ENCODE data around the gene S100A3.
A peak's percentile ranks its signal among the peaks of the same experiment; 100 is the strongest.
"Not testable (repeated sequence)": the region's sequence is repeated elsewhere in the genome, so short reads cannot be mapped to it uniquely, and the experiment has no call there.

Gene S100A3

DNA sequence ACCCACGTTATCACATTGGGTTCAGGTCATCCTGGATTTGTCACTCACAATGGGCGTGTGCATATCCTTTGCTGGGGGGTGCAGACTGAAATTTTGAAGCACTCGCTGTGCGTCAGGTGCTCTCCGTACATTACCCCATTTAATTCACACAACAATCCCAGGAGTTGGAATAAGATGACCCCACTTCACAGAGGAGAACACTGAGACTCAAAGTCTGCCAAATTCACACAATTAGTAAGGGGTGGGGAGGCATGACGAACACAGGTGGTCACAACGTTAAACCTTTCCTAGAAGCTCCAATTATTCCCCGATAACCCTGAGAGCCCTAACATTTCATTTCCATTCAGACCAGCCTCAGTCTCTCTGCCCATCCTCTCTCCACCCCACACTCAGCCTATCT lies 20.4 kb upstream of the S100A3 start:
- Histone ChIP-seq H3K27ac (ENCODE audit: low read depth, low read length) (no peak overlapping the region), H3K27me3 (ENCODE audit: control insufficient read depth, insufficient read depth, low read length) (no peaks in the 10 kb centered on the region), H3K4me1 (ENCODE audit: control insufficient read depth, insufficient read depth, low read length) (peaks cover 36% of the 10 kb centered on the region), H3K9me3 (ENCODE audit: control insufficient read depth, insufficient read depth, low read depth, low read length) (peaks cover 5% of the 10 kb centered on the region), H3K4me3 (ENCODE audit: low read depth, low read length) (no peak overlapping the region), H3K9ac (ENCODE audit: low read length) (no peak overlapping the region), H3K36me3 (ENCODE audit: control insufficient read depth, insufficient read depth, low read length) (no peaks in the 10 kb centered on the region)

DNA sequence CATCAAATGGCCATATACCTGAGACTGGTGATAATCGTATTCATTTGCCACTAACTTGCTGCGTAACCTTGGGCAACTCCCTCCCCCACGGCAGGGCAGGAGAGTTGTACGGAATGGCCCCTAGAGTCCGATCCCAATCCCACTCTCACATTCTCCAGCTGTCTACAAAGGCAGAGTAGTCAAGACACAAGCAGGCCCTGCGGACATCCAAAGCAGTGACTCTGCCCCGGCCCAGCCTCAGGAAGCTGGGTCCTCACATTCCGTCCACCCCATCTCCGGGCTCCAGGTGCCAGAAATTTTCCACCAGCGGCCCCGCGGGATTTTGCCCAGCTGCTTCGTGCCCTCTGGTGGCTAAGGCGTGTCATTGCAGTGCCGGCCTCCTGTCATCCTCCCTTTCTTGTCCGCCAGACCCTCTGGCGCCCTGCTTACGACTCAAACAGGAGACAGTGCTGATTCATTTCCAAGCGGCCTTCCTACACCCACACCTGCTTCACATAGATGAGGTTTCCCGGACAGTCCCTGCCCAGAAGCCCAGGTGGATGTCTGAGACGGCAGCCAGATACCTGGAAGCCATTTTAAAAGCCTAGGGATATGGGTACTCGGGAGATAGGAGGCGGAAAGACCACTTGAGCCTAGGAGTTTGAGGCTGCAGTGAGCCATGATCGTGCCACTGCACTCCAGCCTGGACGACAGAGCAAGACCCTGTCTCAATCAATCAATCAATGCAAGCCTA lies 19.5 kb upstream of the S100A3 start:
- peaks cover 2% of the 10 kb centered on the region; the same call in 1 of the 2 replicates for H3K9me3 ChIP-seq (ENCODE audit: control insufficient read depth, insufficient read depth, low read depth, low read length)
- no peaks in the 10 kb centered on the region for H3K36me3 ChIP-seq (ENCODE audit: control insufficient read depth, insufficient read depth, low read length)
- H3K4me3 ChIP-seq (ENCODE audit: low read depth, low read length): peak overlapping the region; percentile 42
- peak overlapping the region; percentile 38; the same call in 1 of the 2 replicates for H3K27ac ChIP-seq (ENCODE audit: low read depth, low read length)
- H3K9ac ChIP-seq (ENCODE audit: low read length): peak overlapping the region; percentile 75
- peaks cover 43% of the 10 kb centered on the region for H3K4me1 ChIP-seq (ENCODE audit: control insufficient read depth, insufficient read depth, low read length)
- no peaks in the 10 kb centered on the region for H3K27me3 ChIP-seq (ENCODE audit: control insufficient read depth, insufficient read depth, low read length)

DNA sequence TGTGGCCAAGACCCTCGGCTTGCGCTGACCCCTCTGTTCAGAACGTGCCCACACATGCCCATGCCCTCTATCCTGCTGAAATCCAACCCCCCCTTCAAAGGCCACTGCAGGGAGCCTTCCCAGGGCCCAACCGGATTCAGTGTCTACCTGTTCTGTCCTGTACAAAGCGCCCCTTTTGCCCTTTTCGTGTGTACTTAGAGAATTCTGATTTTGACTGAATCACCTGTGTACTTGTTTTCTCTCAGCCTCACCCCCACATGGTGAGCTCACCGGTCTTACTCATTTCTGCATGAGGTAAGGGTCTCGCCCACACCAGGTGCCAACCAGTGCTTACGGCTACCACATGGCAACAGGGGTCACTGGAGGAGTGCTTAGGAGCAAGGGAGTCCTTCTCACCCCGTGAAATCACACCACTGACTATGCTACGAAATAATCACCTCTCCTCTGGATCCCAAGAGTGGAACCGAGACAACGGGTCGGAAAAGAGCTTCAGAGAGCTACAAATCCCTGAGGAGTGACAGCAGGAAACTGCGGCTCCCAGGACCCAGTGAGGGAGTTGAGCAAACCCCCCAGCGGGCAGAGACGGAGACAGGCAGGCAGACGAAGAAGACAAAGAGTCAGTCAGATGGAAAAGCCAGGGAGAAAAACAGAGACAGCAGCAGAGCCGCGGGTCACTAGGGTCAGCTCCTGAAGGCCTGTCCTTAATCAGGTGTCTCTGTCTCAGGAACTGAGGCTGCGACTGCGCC lies 18.7 kb upstream of the S100A3 start:
- Histone ChIP-seq H3K4me1 (ENCODE audit: control insufficient read depth, insufficient read depth, low read length) (peaks cover 44% of the 10 kb centered on the region), H3K9me3 (ENCODE audit: control insufficient read depth, insufficient read depth, low read depth, low read length) (no peaks in the 10 kb centered on the region), H3K4me3 (ENCODE audit: low read depth, low read length) (peak overlapping the region; percentile 42), H3K27ac (ENCODE audit: low read depth, low read length) (peak overlapping the region; percentile 38; the same call in 1 of the 2 replicates), H3K27me3 (ENCODE audit: control insufficient read depth, insufficient read depth, low read length) (no peaks in the 10 kb centered on the region), H3K9ac (ENCODE audit: low read length) (peak overlapping the region; percentile 75), H3K36me3 (ENCODE audit: control insufficient read depth, insufficient read depth, low read length) (no peaks in the 10 kb centered on the region)

DNA sequence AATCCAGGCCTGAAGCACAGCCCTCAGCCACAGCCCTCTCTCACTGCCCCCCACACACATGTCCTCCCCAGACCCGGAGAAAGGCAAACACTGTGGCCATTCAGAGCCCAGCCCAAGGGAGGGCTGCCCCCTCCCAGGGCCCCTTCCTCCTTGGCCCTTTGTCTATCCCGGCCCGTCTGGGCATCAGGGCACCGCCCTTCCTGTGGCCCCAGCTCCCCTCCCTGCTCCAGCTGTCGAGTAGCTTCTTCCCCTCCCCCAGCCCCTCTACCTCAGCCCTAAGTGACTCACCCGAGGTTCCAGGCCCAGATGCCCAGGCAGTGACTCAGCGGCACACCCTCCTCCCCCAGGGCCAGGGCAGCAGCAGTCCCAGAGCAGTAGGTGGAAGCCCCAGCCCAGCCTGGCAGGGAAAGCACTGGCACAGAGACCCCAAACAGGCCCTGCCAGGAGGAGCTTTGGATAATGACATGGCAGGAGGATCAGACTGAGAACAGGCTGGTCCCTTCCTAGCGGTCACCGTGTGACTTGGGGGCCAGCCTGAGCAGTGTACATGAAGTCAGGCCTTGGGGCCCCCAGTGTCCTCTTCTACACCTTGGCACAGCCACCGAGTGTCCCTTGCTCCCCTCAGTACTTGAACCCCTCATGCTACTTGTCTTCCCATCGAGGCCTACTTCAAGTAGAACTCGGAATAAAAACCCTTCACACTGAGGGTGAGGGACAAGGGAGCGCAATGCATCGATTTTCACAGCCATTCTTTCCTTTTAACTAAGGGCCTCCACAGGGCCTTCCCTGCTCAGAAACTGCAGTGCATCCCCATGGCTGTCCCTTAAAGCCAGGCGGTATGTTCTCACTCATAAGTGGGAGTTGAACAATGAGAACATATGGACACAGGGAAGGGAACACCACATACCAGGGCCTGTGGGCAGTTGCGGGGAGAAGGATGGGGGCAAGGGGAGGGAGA lies 17.6 kb upstream of the S100A3 start:
- Histone ChIP-seq H3K4me1 (ENCODE audit: control insufficient read depth, insufficient read depth, low read length) (peaks cover 44% of the 10 kb centered on the region), H3K4me3 (ENCODE audit: low read depth, low read length) (peak overlapping the region; percentile 28; the same call in 1 of the 2 replicates), H3K27ac (ENCODE audit: low read depth, low read length) (peak overlapping the region; percentile 80; the same call in 1 of the 2 replicates), H3K27me3 (ENCODE audit: control insufficient read depth, insufficient read depth, low read length) (no peaks in the 10 kb centered on the region), H3K9me3 (ENCODE audit: control insufficient read depth, insufficient read depth, low read depth, low read length) (no peaks in the 10 kb centered on the region), H3K9ac (ENCODE audit: low read length) (peak overlapping the region; percentile 89), H3K36me3 (ENCODE audit: control insufficient read depth, insufficient read depth, low read length) (no peaks in the 10 kb centered on the region)

DNA sequence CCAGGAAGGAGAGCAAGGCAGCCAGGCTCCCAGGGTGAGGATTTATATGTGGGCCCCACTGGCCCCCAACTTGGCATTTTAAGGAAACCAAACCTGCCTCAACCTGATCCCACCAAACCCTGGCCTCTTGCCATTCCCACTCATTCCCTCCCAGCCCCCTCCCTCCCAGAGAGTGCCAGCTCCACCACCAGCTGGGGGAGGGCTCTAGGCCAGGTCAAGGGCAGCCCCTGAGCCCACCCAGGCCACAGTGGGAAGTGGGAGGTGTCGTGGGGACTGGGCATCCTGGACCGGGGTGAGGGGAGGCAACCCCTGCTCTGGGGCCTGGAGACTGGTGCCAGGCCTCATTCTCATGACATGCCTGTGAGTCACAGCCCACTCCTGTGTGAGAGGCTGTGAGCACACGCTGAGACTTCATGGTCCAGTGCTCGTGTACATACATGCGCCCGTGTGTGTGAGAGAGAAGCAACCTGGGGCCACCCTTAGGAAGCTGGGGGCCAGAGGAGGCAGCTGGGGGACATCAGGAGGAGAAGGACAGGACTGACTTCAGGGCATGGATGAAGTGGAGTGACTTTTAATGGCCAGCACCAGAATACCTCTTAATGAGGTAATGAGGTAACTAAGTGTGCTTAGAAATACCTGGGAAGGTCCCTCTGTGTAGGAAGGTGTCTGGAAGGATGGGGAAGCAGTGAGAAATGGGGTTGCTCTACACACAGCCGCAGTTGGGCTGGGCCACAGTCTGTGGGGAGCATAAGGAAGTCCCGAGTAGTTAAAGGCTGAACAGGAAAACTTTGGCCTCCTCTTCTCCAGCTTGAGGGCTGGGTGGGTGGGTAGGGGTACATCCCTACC lies 16.7 kb upstream of the S100A3 start, which contains the start of gene S100A2:
S100A2 (minus strand) TSS at position 316 of the 846 bp plus-strand sequence. CDS start 1,967 bp downstream, outside the sequence.
- Histone ChIP-seq H3K27ac (ENCODE audit: low read depth, low read length) (peak within 1 kb of the TSS; percentile 80; the same call in 1 of the 2 replicates), H3K9ac (ENCODE audit: low read length) (peak within 1 kb of the TSS; percentile 89), H3K27me3 (ENCODE audit: control insufficient read depth, insufficient read depth, low read length) (no peaks in the 10 kb centered on the region), H3K9me3 (ENCODE audit: control insufficient read depth, insufficient read depth, low read depth, low read length) (no peaks in the 10 kb centered on the region), H3K4me1 (ENCODE audit: control insufficient read depth, insufficient read depth, low read length) (peaks cover 44% of the 10 kb centered on the region), H3K4me3 (ENCODE audit: low read depth, low read length) (peak within 1 kb of the TSS; percentile 28; the same call in 1 of the 2 replicates), H3K36me3 (ENCODE audit: control insufficient read depth, insufficient read depth, low read length) (no peaks in the 10 kb centered on the region)

DNA sequence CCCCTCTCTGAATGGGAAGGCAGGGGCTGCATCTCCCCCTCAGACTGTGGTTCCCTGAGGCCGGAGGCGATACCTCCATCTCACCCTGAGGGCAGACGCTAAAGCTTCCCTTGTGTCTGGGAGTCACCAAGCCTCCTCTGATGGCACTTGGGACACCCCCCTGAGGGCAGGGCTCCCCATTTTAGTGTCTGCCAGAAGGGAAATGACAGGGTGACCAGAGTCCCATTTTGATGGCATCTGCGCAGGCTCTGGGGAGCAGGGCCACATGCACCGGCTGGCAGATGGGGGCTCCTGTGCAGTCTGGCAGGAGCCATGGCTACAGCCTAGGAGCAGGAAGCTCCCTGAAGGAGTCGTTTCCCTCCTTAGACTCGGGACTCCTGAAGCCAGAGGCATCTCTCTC lies 14.9 kb upstream of the S100A3 start:
- no peaks in the 10 kb centered on the region for H3K36me3 ChIP-seq (ENCODE audit: control insufficient read depth, insufficient read depth, low read length)
- H3K27me3 ChIP-seq (ENCODE audit: control insufficient read depth, insufficient read depth, low read length): no peaks in the 10 kb centered on the region
- no peaks in the 10 kb centered on the region for H3K9me3 ChIP-seq (ENCODE audit: control insufficient read depth, insufficient read depth, low read depth, low read length)
- no peak overlapping the region for H3K4me3 ChIP-seq (ENCODE audit: low read depth, low read length)
- no peak overlapping the region for H3K9ac ChIP-seq (ENCODE audit: low read length)
- peaks cover 43% of the 10 kb centered on the region for H3K4me1 ChIP-seq (ENCODE audit: control insufficient read depth, insufficient read depth, low read length)
- H3K27ac ChIP-seq (ENCODE audit: low read depth, low read length): no peak overlapping the region

DNA sequence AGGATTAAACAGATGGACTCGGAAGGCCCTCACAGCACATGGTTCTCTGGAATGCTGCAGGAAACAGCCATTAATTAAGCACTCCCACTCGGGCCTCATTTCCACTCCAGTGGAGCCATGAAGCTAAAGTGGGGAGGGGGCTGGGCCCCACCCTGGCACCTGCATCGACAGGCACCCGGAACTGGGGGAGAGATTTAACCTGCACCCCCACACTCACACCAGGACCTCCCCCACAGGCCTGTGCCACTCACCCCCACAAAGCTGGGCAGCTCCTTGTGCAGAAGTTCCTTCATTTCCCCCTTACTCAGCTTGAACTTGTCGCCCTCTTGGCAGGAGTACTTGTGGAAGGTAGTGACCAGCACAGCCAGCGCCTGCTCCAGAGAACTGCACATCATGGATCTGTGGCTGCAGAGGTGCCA lies 14.4 kb upstream of the S100A3 start:
- Histone ChIP-seq H3K9ac (ENCODE audit: low read length) (no peak overlapping the region), H3K27me3 (ENCODE audit: control insufficient read depth, insufficient read depth, low read length) (no peaks in the 10 kb centered on the region), H3K4me3 (ENCODE audit: low read depth, low read length) (no peak overlapping the region), H3K9me3 (ENCODE audit: control insufficient read depth, insufficient read depth, low read depth, low read length) (no peaks in the 10 kb centered on the region), H3K4me1 (ENCODE audit: control insufficient read depth, insufficient read depth, low read length) (peaks cover 39% of the 10 kb centered on the region), H3K27ac (ENCODE audit: low read depth, low read length) (no peak overlapping the region), H3K36me3 (ENCODE audit: control insufficient read depth, insufficient read depth, low read length) (no peaks in the 10 kb centered on the region)

DNA sequence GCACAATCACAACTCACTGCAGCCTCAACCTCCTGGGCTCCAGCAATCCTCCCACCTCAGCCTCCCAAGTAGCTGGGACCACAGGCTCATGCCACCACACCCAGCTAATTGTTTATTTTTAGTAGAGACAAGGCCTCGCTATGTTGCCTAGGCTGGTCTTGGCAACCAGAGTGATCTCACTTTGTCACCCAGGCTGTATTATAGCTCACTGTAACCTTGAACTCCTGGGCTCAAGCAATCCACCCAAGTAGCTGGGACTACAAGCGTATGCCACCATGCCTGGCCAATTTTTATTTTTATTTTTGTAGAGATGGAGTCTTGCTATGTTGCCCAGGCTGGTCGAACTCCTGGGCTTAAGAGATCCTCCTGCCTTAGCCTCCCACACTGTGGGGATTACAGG lies 13.0 kb upstream of the S100A3 start:
- H3K9ac ChIP-seq (ENCODE audit: low read length); H3K36me3 ChIP-seq (ENCODE audit: control insufficient read depth, insufficient read depth, low read length); H3K4me3 ChIP-seq (ENCODE audit: low read depth, low read length); H3K9me3 ChIP-seq (ENCODE audit: control insufficient read depth, insufficient read depth, low read depth, low read length); H3K27ac ChIP-seq (ENCODE audit: low read depth, low read length); H3K27me3 ChIP-seq (ENCODE audit: control insufficient read depth, insufficient read depth, low read length): not testable (repeated sequence)
- peaks cover 26% of the 10 kb centered on the region for H3K4me1 ChIP-seq (ENCODE audit: control insufficient read depth, insufficient read depth, low read length)

DNA sequence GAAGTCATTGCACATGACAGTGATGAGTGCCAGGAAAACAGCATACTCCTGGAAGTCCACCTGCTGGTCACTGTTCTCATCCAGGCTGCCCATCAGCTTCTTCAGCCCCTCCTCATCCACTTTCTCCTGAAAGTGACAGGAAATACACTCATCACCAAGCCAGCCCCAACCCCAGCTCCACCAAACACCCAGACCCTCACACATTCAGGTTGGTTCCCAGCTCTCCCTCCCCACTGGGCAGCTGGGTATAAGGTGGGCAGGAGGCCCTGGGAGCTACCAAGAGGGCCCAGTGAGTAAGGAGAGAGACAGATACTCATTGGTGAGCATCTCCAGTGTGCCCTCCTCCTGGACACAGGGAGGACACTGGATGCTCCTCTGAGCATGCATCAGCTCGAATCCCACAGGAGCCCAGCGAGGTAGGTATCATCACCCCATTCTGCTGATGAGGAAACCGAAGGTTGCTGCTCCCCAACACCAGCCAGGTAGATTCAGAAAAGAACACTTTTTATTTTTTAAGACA lies 12.5 kb upstream of the S100A3 start:
- peaks cover 21% of the 10 kb centered on the region for H3K4me1 ChIP-seq (ENCODE audit: control insufficient read depth, insufficient read depth, low read length)
- H3K9ac ChIP-seq (ENCODE audit: low read length): no peak overlapping the region
- H3K27ac ChIP-seq (ENCODE audit: low read depth, low read length): no peak overlapping the region

More for the DNA sequence above, 12.5 kb upstream of the S100A3 start:
- Histone ChIP-seq H3K36me3 (ENCODE audit: control insufficient read depth, insufficient read depth, low read length) (no peaks in the 10 kb centered on the region), H3K4me3 (ENCODE audit: low read depth, low read length) (no peak overlapping the region), H3K27me3 (ENCODE audit: control insufficient read depth, insufficient read depth, low read length) (no peaks in the 10 kb centered on the region), H3K9me3 (ENCODE audit: control insufficient read depth, insufficient read depth, low read depth, low read length) (no peaks in the 10 kb centered on the region)
